Activated CD4-positive, alpha-beta T cell treated with anti-CD3 and anti-CD28 coated beads, Interleukin-2, amount 50 U/mL, for 1 hour (primary cell): ENCODE measurements around the gene PRR20B.
"Not testable (repeated sequence)": the region's sequence is repeated elsewhere in the genome, so short reads cannot be mapped to it uniquely, and the experiment has no call there.

ENCODE experiments used
- DNase-seq: peaks from one replicate; pipeline ENCODE4 v3.0.0-alpha.2; 2020

Gene PRR20B

GRCh38 chr13:57147188-57147587 is at the start of gene PRR20B:
Gene PRR20B, plus strand, starts transcription at chr13:57147488. Its CDS starts 387 bp downstream, at chr13:57147875.
- not testable (repeated sequence) for DNase-seq

GRCh38 chr13:57114945-57115344 is 32.3 kb upstream of the PRR20B start:
- DNase-seq: no peak

- DNase-seq: no peak
Observed at GRCh38 chr13:57123681-57124080, 23.6 kb upstream of the PRR20B start.

GRCh38 chr13:57128909-57129308 is 18.4 kb upstream of the PRR20B start:
- DNase-seq: no peak

- no peak for DNase-seq
Observed at GRCh38 chr13:57136093-57136492, 11.2 kb upstream of the PRR20B start.

GRCh38 chr13:57137585-57137984 is 9.7 kb upstream of the PRR20B start:
- DNase-seq: no peak

- no peak for DNase-seq
Observed at GRCh38 chr13:57138988-57139387, 8.3 kb upstream of the PRR20B start.

- not testable (repeated sequence) for DNase-seq
Observed at GRCh38 chr13:57139781-57140180, 7.5 kb upstream of the PRR20B start.

- not testable (repeated sequence) for DNase-seq
Observed at GRCh38 chr13:57140235-57140968, 6.9 kb upstream of the PRR20B start, which contains the start of gene PRR20A. Gene PRR20A, plus strand, starts transcription at chr13:57140918. Its CDS starts 387 bp downstream, at chr13:57141305.

GRCh38 chr13:57148106-57148505 is 818 bp downstream of the PRR20B start:
- DNase-seq: peak; percentile 0

- not testable (repeated sequence) for DNase-seq
Observed at GRCh38 chr13:57153761-57154160, 6.5 kb downstream of the PRR20B start, which contains the start of gene PRR20C. Gene PRR20C, plus strand, starts transcription at chr13:57154061. Its CDS starts 387 bp downstream, at chr13:57154448.

- not testable (repeated sequence) for DNase-seq
Observed at GRCh38 chr13:57160332-57160731, 13.0 kb downstream of the PRR20B start, which contains the start of gene PRR20D. Gene PRR20D, plus strand, starts transcription at chr13:57160632. Its CDS starts 387 bp downstream, at chr13:57161019.

GRCh38 chr13:57166897-57167296 is 19.6 kb downstream of the PRR20B start, which contains the start of gene PRR20E:
Gene PRR20E, plus strand, starts transcription at chr13:57167197. Its CDS starts 387 bp downstream, at chr13:57167584.
- DNase-seq: not testable (repeated sequence)

GRCh38 chr13:57191667-57192066 is 44.4 kb downstream of the PRR20B start:
- no peak for DNase-seq
